ENCODE results near the gene TRPM5.

TRPM5 gene

DNA sequence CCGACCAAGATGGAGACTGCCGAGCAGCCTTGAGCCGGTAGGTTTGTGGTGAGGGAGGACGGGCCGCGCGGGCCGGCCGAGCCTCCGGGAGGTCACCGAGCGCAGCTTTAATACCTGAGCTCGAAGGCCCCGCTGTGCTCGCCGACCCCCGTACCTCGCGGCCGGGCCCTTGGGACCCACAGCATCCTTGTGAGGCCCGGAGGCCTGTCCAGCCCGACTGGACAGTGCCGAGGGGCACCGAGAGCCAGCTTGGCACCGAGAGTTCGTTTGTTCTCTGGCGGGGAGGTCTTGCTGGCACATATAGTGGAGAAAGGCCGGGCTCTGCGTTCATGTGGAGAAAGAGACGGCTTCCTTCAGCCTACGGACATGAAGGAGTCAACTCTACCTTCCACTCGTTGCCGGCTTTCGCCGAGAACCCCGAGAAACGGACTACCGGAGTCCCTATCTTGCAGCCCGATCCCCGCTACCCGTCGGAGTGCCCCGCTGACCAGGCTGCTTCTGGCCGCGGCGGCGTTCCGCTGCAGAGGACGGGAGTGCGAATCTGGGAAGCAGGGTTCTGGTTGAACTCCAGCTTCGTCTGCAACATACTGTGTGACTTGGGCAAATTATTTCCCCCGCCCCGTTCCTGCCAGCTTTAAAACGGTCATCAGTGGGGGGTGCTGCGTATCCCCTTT is 43.4 kb downstream of the TRPM5 start:
- H3K4me3 ChIP-seq (ENCODE audit: insufficient read depth, low read length, poor library complexity, severe bottlenecking) = peak overlapping the region; percentile 94
- peak overlapping the region; percentile 42 for H3K27ac ChIP-seq (ENCODE audit: low read depth, low read length)
- no peaks in the 10 kb centered on the region for H3K27me3 ChIP-seq (ENCODE audit: low read length)
- H3K4me2 ChIP-seq (ENCODE audit: low read depth, low read length, poor library complexity, severe bottlenecking) = peak overlapping the region; percentile 90
- TF ChIP-seq, protein P1, sequence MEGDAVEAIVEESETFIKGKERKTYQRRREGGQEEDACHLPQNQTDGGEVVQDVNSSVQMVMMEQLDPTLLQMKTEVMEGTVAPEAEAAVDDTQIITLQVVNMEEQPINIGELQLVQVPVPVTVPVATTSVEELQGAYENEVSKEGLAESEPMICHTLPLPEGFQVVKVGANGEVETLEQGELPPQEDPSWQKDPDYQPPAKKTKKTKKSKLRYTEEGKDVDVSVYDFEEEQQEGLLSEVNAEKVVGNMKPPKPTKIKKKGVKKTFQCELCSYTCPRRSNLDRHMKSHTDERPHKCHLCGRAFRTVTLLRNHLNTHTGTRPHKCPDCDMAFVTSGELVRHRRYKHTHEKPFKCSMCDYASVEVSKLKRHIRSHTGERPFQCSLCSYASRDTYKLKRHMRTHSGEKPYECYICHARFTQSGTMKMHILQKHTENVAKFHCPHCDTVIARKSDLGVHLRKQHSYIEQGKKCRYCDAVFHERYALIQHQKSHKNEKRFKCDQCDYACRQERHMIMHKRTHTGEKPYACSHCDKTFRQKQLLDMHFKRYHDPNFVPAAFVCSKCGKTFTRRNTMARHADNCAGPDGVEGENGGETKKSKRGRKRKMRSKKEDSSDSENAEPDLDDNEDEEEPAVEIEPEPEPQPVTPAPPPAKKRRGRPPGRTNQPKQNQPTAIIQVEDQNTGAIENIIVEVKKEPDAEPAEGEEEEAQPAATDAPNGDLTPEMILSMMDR (IDR thresholded peaks at IDR 0.05; ENCODE audit: insufficient read depth, low read length, poor library complexity, severe bottlenecking) = no peak
- TF ChIP-seq EZH2phosphoT487 (conservative IDR thresholded peaks at IDR 0.05; ENCODE audit: low read length) = no peak
- peak overlapping the region; percentile 90 for H3K9ac ChIP-seq (ENCODE audit: low read length)
- peaks cover 23% of the 10 kb centered on the region for H3F3A ChIP-seq (ENCODE audit: insufficient read depth)
- no peaks in the 10 kb centered on the region for H4K20me1 ChIP-seq (ENCODE audit: low read depth, low read length)
- H3K9me2 ChIP-seq (replicated peaks; ENCODE audit: insufficient read depth, low read length) = no peaks in the 10 kb centered on the region
- no peaks in the 10 kb centered on the region for H3K9me3 ChIP-seq (ENCODE audit: insufficient read depth, low read length)
- H3K79me2 ChIP-seq (ENCODE audit: insufficient read depth, low read length) = peaks cover 11% of the 10 kb centered on the region
- peak overlapping the region; percentile 63 for H2AFZ ChIP-seq (ENCODE audit: low read depth, low read length, severe bottlenecking)
- no peaks in the 10 kb centered on the region for H3K36me3 ChIP-seq (ENCODE audit: low read length)

- Histone ChIP-seq H3K27me3 (ENCODE audit: low read length) (no peaks in the 10 kb centered on the region), H3F3A (ENCODE audit: insufficient read depth) (peaks cover 23% of the 10 kb centered on the region), H2AFZ (ENCODE audit: low read depth, low read length, severe bottlenecking) (peak within 1 kb of the TSS; percentile 63), H3K9ac (ENCODE audit: low read length) (peak within 1 kb of the TSS; percentile 90), H3K36me3 (ENCODE audit: low read length) (no peaks in the 10 kb centered on the region), H4K20me1 (ENCODE audit: low read depth, low read length) (no peaks in the 10 kb centered on the region), H3K9me2 (replicated peaks; ENCODE audit: insufficient read depth, low read length) (no peaks in the 10 kb centered on the region), H3K79me2 (ENCODE audit: insufficient read depth, low read length) (peaks cover 11% of the 10 kb centered on the region), H3K4me2 (ENCODE audit: low read depth, low read length, poor library complexity, severe bottlenecking) (peak within 1 kb of the TSS; percentile 90), H3K27ac (ENCODE audit: low read depth, low read length) (peak within 1 kb of the TSS; percentile 77), H3K4me3 (ENCODE audit: insufficient read depth, low read length, poor library complexity, severe bottlenecking) (peak within 1 kb of the TSS; percentile 94), H3K9me3 (ENCODE audit: insufficient read depth, low read length) (no peaks in the 10 kb centered on the region)
- no peak for TF ChIP-seq EZH2phosphoT487 (conservative IDR thresholded peaks at IDR 0.05; ENCODE audit: low read length)
- TF ChIP-seq, protein P1 (IDR thresholded peaks at IDR 0.05; ENCODE audit: insufficient read depth, low read length, poor library complexity, severe bottlenecking) = peak; percentile 99
Measured at GRCh38 chr11:2400069-2400761, 44.1 kb downstream of the TRPM5 start, which contains the start of gene TSSC4. TSSC4 (plus strand) TSS chr11:2400750; CDS start chr11:2402634, 1,884 bp downstream.

- peak overlapping the region; percentile 69 for H3K4me2 ChIP-seq (ENCODE audit: low read depth, low read length, poor library complexity, severe bottlenecking)
- no peaks in the 10 kb centered on the region for H4K20me1 ChIP-seq (ENCODE audit: low read depth, low read length)
- H2AFZ ChIP-seq (ENCODE audit: low read depth, low read length, severe bottlenecking) = no peak overlapping the region
- no peaks in the 10 kb centered on the region for H3K36me3 ChIP-seq (ENCODE audit: low read length)
- no peaks in the 10 kb centered on the region for H3K9me2 ChIP-seq (replicated peaks; ENCODE audit: insufficient read depth, low read length)
- H3K27me3 ChIP-seq (ENCODE audit: low read length) = no peaks in the 10 kb centered on the region
- peaks cover 11% of the 10 kb centered on the region for H3K79me2 ChIP-seq (ENCODE audit: insufficient read depth, low read length)
- TF ChIP-seq, protein P1 (IDR thresholded peaks at IDR 0.05; ENCODE audit: insufficient read depth, low read length, poor library complexity, severe bottlenecking) = no peak
- TF ChIP-seq EZH2phosphoT487 (conservative IDR thresholded peaks at IDR 0.05; ENCODE audit: low read length) = no peak
- peak overlapping the region; percentile 69 for H3K4me3 ChIP-seq (ENCODE audit: insufficient read depth, low read length, poor library complexity, severe bottlenecking)
- peak overlapping the region; percentile 77 for H3K27ac ChIP-seq (ENCODE audit: low read depth, low read length)
- peaks cover 23% of the 10 kb centered on the region for H3F3A ChIP-seq (ENCODE audit: insufficient read depth)
- no peaks in the 10 kb centered on the region for H3K9me3 ChIP-seq (ENCODE audit: insufficient read depth, low read length)
- peak overlapping the region; percentile 83 for H3K9ac ChIP-seq (ENCODE audit: low read length)
Measured at GRCh38 chr11:2399488-2400068, 44.7 kb downstream of the TRPM5 start.

All from SU-DHL-6 (cell line).